Measurements from ENCODE around the gene CBX5. TPM values are rescaled to one million over a fixed set of nuclear protein-coding genes. Genes with fewer than 3 reads are reported as not detected.
"Not testable (repeated sequence)": the region's sequence is repeated elsewhere in the genome, so short reads cannot be mapped to it uniquely, and the experiment has no call there.

The CBX5 gene
- total and polyA plus RNA-seq, 7 donors = 3.0 to 30.7 (median 18.6) TPM

DNA sequence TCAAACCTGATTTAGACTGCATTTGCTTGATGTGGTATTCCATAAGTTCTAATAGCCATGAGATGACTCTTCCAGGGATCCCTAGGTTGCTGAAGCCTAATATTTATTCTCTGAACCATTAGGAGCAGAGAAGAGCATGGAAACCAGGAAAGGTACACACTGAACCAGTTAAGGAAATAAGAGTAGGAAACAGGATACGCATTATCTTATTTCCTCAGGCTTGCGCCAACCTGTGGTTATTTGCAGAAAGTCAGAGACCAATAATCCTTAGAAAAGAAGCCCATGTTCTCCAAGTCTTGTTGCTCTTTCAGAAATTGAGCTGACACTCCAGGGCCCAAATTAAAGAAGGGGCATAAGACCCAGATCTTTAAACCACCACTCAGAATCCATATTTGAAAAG, 49.4 kb downstream of the CBX5 start:
- Histone ChIP-seq H3K4me3 (no peak overlapping the region), H3K9me3 (no peaks in the 10 kb centered on the region), H3K27ac (peak overlapping the region in 1 of 4 donors; percentile 59), H3K36me3 (no peaks in the 10 kb centered on the region), H3K4me1 (peaks cover 0 to 12% (median 0%) of the 10 kb centered on the region in 4 donors), H3K27me3 (no peaks in the 10 kb centered on the region)
- TF ChIP-seq CTCF (IDR thresholded peaks at IDR 0.05) (no peak), EP300 (IDR thresholded peaks at IDR 0.05) (no peak), POLR2AphosphoS5 (IDR thresholded peaks at IDR 0.05) (no peak), POLR2A (IDR thresholded peaks at IDR 0.05) (no peak)
- DNase-seq = no peak
- intact Hi-C loops (cut with DNase I) = no loop called here
- 88 to 91% methylated on average over 2 of the region's 2 CpGs for WGBS, 2 donors

DNA sequence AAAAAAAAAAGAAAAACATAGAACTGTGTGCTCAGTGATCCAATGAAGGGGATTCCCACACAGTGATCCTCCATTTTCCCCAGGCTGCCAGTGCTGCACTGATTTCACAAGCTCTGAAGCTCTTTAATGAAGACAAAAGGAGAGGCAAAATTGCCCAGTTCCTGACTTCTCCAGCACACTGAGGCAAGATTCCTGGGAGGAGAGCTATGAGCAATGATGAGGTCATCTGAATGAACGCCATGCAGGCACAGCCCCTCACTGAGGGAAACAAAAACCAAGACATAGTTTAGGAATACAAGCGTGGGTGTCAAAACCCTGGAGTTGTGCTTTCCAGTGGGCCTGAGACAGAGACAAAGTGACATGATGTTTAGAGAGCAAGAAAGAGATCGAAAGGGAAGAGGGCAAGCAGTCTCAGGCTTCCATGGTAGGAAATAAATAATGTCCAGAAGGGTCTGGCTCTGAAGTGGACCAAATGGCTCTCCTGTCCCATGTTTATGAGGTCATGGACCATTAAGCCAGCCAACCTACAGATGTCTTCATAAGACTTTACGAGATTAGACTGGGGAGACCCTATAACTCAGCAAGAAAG, 50.2 kb downstream of the CBX5 start:
- 78 to 83% methylated on average over 4 of the region's 4 CpGs for WGBS, 2 donors

DNA sequence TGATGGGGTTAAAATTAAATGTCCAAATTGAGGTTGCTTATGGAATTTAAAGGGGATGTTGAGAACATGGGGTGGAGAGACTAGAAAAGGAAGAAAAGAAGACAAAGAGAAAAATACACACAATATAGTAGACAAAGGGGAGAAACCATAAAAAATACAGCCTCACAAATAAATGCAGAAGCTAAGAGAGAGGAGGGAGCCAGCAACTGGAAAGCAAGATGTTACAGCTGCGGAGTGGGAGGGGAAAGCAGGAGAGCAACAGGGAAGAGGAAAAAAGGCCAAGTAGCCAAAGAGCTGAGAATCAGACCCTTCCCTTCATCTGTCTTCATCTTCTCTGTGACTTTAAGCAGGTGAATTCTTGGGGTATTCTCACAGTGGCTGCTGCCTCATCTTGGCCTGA, 51.5 kb downstream of the CBX5 start:
- no peak overlapping the region for H3K4me3 ChIP-seq
- H3K36me3 ChIP-seq = no peaks in the 10 kb centered on the region
- TF ChIP-seq POLR2AphosphoS5 (IDR thresholded peaks at IDR 0.05) (no peak), EP300 (IDR thresholded peaks at IDR 0.05) (no peak)
- intact Hi-C loops (cut with DNase I) = no loop called here
- no peaks in the 10 kb centered on the region for H3K9me3 ChIP-seq
- no peak for DNase-seq
- H3K27ac ChIP-seq = peak overlapping the region in 3 of 4 donors; percentile 30 to 61 (median 59)
- H3K4me1 ChIP-seq = peaks cover 0 to 12% (median 0%) of the 10 kb centered on the region in 4 donors
- 86% methylated on average over 1 of the region's 1 CpG for WGBS, 2 donors
- no peaks in the 10 kb centered on the region for H3K27me3 ChIP-seq

More for the DNA sequence above, 50.2 kb downstream of the CBX5 start:
- DNase-seq = peak; percentile 80
- Histone ChIP-seq H3K36me3 (no peaks in the 10 kb centered on the region), H3K27me3 (no peaks in the 10 kb centered on the region), H3K4me1 (peaks cover 0 to 12% (median 0%) of the 10 kb centered on the region in 4 donors), H3K4me3 (no peak overlapping the region), H3K9me3 (no peaks in the 10 kb centered on the region), H3K27ac (peak overlapping the region; percentile 30 to 61 (median 46))
- TF ChIP-seq POLR2AphosphoS5 (IDR thresholded peaks at IDR 0.05) = peak in 1 of 4 donors; percentile 34
- no peak for TF ChIP-seq POLR2A (IDR thresholded peaks at IDR 0.05)
- TF ChIP-seq CTCF (IDR thresholded peaks at IDR 0.05) = no peak
- no peak for TF ChIP-seq EP300 (IDR thresholded peaks at IDR 0.05)
- intact Hi-C loops (cut with DNase I) = no loop called here

DNA sequence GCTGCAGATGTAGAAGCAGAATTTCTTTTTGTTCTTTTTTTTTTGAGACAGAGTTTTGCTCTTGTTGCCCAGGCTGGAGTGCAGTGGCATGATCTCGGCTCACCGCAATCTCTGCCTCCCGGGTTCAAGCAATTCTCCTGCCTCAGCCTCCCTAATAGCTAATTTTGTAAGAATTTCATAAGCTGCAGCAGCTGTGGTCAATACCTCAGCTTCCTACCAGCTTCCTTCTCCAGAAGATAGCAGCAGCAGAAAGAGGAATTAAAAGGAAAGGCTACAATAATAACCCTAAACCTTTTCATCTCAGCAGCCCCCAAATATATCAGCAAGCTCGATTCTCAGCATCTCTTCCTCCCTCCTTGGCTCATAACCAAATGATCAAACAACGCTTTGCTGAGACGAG, 52.0 kb downstream of the CBX5 start:
- DNase-seq; intact Hi-C loops (cut with DNase I); H3K4me3 ChIP-seq; H3K27ac ChIP-seq; H3K9me3 ChIP-seq; H3K27me3 ChIP-seq; H3K36me3 ChIP-seq: not testable (repeated sequence)
- H3K4me1 ChIP-seq = peaks cover 0 to 12% (median 0%) of the 10 kb centered on the region in 4 donors
- 52 to 56% methylated on average over 6 of the region's 6 CpGs for WGBS, 2 donors

- Histone ChIP-seq H3K4me3 (no peak overlapping the region), H3K27ac (no peak overlapping the region), H3K9me3 (no peaks in the 10 kb centered on the region), H3K36me3 (no peaks in the 10 kb centered on the region), H3K27me3 (no peaks in the 10 kb centered on the region), H3K4me1 (peaks cover 0 to 12% (median 0%) of the 10 kb centered on the region in 4 donors)
- WGBS, 2 donors = 59 to 65% methylated on average over 4 of the region's 4 CpGs
- DNase-seq = no peak
- no peak for TF ChIP-seq CTCF (IDR thresholded peaks at IDR 0.05)
- no peak for TF ChIP-seq POLR2AphosphoS5 (IDR thresholded peaks at IDR 0.05)
- no peak for TF ChIP-seq POLR2A (IDR thresholded peaks at IDR 0.05)
- no peak for TF ChIP-seq EP300 (IDR thresholded peaks at IDR 0.05)
- intact Hi-C loops (cut with DNase I) = no loop called here
Measured at GRCh38 chr12:54227376-54227775, 52.5 kb downstream of the CBX5 start.

DNA sequence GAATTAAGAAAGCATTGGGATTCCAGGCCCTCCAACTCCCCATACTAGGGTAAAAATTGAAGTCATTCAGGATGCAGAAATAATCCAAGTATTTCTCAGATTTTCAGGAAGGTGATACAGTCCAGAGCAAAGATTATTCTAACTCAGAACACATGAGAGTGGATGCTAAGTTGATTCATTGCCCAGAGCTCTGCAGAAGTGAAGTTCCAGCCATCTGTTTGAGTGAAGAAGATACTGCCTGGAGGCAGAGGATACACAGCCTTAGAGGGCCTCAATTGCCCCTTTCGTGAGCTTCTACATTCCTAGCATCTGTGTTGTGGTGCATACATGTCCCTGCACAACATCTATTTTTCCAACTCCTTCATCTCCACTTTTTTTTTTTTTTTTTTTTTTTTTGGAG, 54.3 kb downstream of the CBX5 start:
- TF ChIP-seq POLR2A (IDR thresholded peaks at IDR 0.05) = no peak
- no peak for TF ChIP-seq EP300 (IDR thresholded peaks at IDR 0.05)
- TF ChIP-seq CTCF (IDR thresholded peaks at IDR 0.05) = no peak
- no peak for TF ChIP-seq POLR2AphosphoS5 (IDR thresholded peaks at IDR 0.05)
- no peak for DNase-seq
- Histone ChIP-seq H3K36me3 (no peaks in the 10 kb centered on the region), H3K9me3 (no peaks in the 10 kb centered on the region), H3K4me1 (peaks cover 0 to 12% (median 0%) of the 10 kb centered on the region in 4 donors), H3K27ac (no peak overlapping the region), H3K4me3 (no peak overlapping the region), H3K27me3 (no peaks in the 10 kb centered on the region)
- 88 to 98% methylated on average over 1 of the region's 1 CpG for WGBS, 2 donors
- intact Hi-C loops (cut with DNase I) = no loop called here

Data from sigmoid colon (tissue), 7 donors.